ENCODE results near the gene KLHDC4.

The KLHDC4 gene

GRCh38 chr16:87671221-87671620 is 94.6 kb downstream of the KLHDC4 start:
- TF ChIP-seq CTCF (IDR thresholded peaks at IDR 0.05; ENCODE audit: borderline replicate concordance, extremely low read depth, low read length, poor library complexity, severe bottlenecking) (no peak), EZH2 (IDR thresholded peaks at IDR 0.05; ENCODE audit: borderline replicate concordance, low read depth, low read length, severe bottlenecking) (no peak)
- no peak for ATAC-seq (ENCODE audit: insufficient read depth, low read depth)
- H3K9me3 ChIP-seq (ENCODE audit: insufficient read depth, low read length, severe bottlenecking): no peaks in the 10 kb centered on the region
- H3K4me3 ChIP-seq (ENCODE audit: low read depth in 1 of 2, low read length in 2 of 2): no peak overlapping the region
- H3K79me2 ChIP-seq (ENCODE audit: insufficient read depth, low read length): no peaks in the 10 kb centered on the region
- H3K4me1 ChIP-seq (ENCODE audit: insufficient read depth, low read length): no peaks in the 10 kb centered on the region
- H2AFZ ChIP-seq (ENCODE audit: low read depth, low read length): no peak overlapping the region
- no peak overlapping the region for H3K9ac ChIP-seq (ENCODE audit: low read depth, low read length)
- no peaks in the 10 kb centered on the region; the same call in 1 of the 2 replicates for H4K20me1 ChIP-seq (ENCODE audit: insufficient read depth, low read length)
- H3K27ac ChIP-seq (ENCODE audit: low read length): no peak overlapping the region
- H3K4me2 ChIP-seq (ENCODE audit: insufficient read depth, low read length): no peak overlapping the region
- H3K27me3 ChIP-seq (ENCODE audit: insufficient read depth, low read length, poor library complexity): no peaks in the 10 kb centered on the region
- H3K36me3 ChIP-seq (ENCODE audit: insufficient read depth, low read length): no peaks in the 10 kb centered on the region
- no peak for DNase-seq

GRCh38 chr16:87669672-87670071 is 96.1 kb downstream of the KLHDC4 start:
- H3K4me3 ChIP-seq (ENCODE audit: low read depth in 1 of 2, low read length in 2 of 2): no peak overlapping the region
- DNase-seq (no peak), ATAC-seq (ENCODE audit: insufficient read depth, low read depth) (no peak)
- TF ChIP-seq CTCF (IDR thresholded peaks at IDR 0.05; ENCODE audit: borderline replicate concordance, extremely low read depth, low read length, poor library complexity, severe bottlenecking) (no peak), EZH2 (IDR thresholded peaks at IDR 0.05; ENCODE audit: borderline replicate concordance, low read depth, low read length, severe bottlenecking) (no peak)
- H3K9me3 ChIP-seq (ENCODE audit: insufficient read depth, low read length, severe bottlenecking): no peaks in the 10 kb centered on the region
- H3K4me1 ChIP-seq (ENCODE audit: insufficient read depth, low read length): no peaks in the 10 kb centered on the region
- no peak overlapping the region for H2AFZ ChIP-seq (ENCODE audit: low read depth, low read length)
- H3K9ac ChIP-seq (ENCODE audit: low read depth, low read length): no peak overlapping the region
- no peak overlapping the region for H3K27ac ChIP-seq (ENCODE audit: low read length)
- no peaks in the 10 kb centered on the region; the same call in none of the 2 replicates for H4K20me1 ChIP-seq (ENCODE audit: insufficient read depth, low read length)
- H3K79me2 ChIP-seq (ENCODE audit: insufficient read depth, low read length): no peaks in the 10 kb centered on the region
- no peaks in the 10 kb centered on the region for H3K36me3 ChIP-seq (ENCODE audit: insufficient read depth, low read length)
- no peaks in the 10 kb centered on the region for H3K27me3 ChIP-seq (ENCODE audit: insufficient read depth, low read length, poor library complexity)
- no peak overlapping the region for H3K4me2 ChIP-seq (ENCODE audit: insufficient read depth, low read length)

- ATAC-seq (ENCODE audit: insufficient read depth, low read depth) (no peak), DNase-seq (no peak)
- no peaks in the 10 kb centered on the region for H3K79me2 ChIP-seq (ENCODE audit: insufficient read depth, low read length)
- no peaks in the 10 kb centered on the region for H3K27me3 ChIP-seq (ENCODE audit: insufficient read depth, low read length, poor library complexity)
- H3K9me3 ChIP-seq (ENCODE audit: insufficient read depth, low read length, severe bottlenecking): no peaks in the 10 kb centered on the region
- no peaks in the 10 kb centered on the region for H3K36me3 ChIP-seq (ENCODE audit: insufficient read depth, low read length)
- H3K9ac ChIP-seq (ENCODE audit: low read depth, low read length): no peak overlapping the region
- no peak overlapping the region for H3K27ac ChIP-seq (ENCODE audit: low read length)
- no peak overlapping the region for H2AFZ ChIP-seq (ENCODE audit: low read depth, low read length)
- H3K4me2 ChIP-seq (ENCODE audit: insufficient read depth, low read length): no peak overlapping the region
- TF ChIP-seq EZH2 (IDR thresholded peaks at IDR 0.05; ENCODE audit: borderline replicate concordance, low read depth, low read length, severe bottlenecking) (no peak), CTCF (IDR thresholded peaks at IDR 0.05; ENCODE audit: borderline replicate concordance, extremely low read depth, low read length, poor library complexity, severe bottlenecking) (no peak)
- no peaks in the 10 kb centered on the region for H3K4me1 ChIP-seq (ENCODE audit: insufficient read depth, low read length)
- no peaks in the 10 kb centered on the region; the same call in none of the 2 replicates for H4K20me1 ChIP-seq (ENCODE audit: insufficient read depth, low read length)
- no peak overlapping the region for H3K4me3 ChIP-seq (ENCODE audit: low read depth in 1 of 2, low read length in 2 of 2)
Measured at GRCh38 chr16:87667946-87668345, 97.8 kb downstream of the KLHDC4 start.

- no peak for DNase-seq
- H3K27me3 ChIP-seq (ENCODE audit: insufficient read depth, low read length, poor library complexity): no peaks in the 10 kb centered on the region
- TF ChIP-seq EZH2 (IDR thresholded peaks at IDR 0.05; ENCODE audit: borderline replicate concordance, low read depth, low read length, severe bottlenecking) (no peak), CTCF (IDR thresholded peaks at IDR 0.05; ENCODE audit: borderline replicate concordance, extremely low read depth, low read length, poor library complexity, severe bottlenecking) (no peak)
Measured at GRCh38 chr16:87667443-87667842, 98.3 kb downstream of the KLHDC4 start.

More at GRCh38 chr16:87667443-87667842, 98.3 kb downstream of the KLHDC4 start:
- H3K79me2 ChIP-seq (ENCODE audit: insufficient read depth, low read length): no peaks in the 10 kb centered on the region
- no peak overlapping the region for H3K4me2 ChIP-seq (ENCODE audit: insufficient read depth, low read length)
- no peaks in the 10 kb centered on the region for H3K4me1 ChIP-seq (ENCODE audit: insufficient read depth, low read length)
- no peaks in the 10 kb centered on the region; the same call in none of the 2 replicates for H4K20me1 ChIP-seq (ENCODE audit: insufficient read depth, low read length)
- ATAC-seq (ENCODE audit: insufficient read depth, low read depth): no peak
- no peak overlapping the region for H2AFZ ChIP-seq (ENCODE audit: low read depth, low read length)
- no peaks in the 10 kb centered on the region for H3K9me3 ChIP-seq (ENCODE audit: insufficient read depth, low read length, severe bottlenecking)
- H3K4me3 ChIP-seq (ENCODE audit: low read depth in 1 of 2, low read length in 2 of 2): no peak overlapping the region
- H3K27ac ChIP-seq (ENCODE audit: low read length): no peak overlapping the region
- no peaks in the 10 kb centered on the region for H3K36me3 ChIP-seq (ENCODE audit: insufficient read depth, low read length)
- no peak overlapping the region for H3K9ac ChIP-seq (ENCODE audit: low read depth, low read length)

All from DND-41 (cell line).